ENCODE data around the gene ATP2B2.

DNA sequence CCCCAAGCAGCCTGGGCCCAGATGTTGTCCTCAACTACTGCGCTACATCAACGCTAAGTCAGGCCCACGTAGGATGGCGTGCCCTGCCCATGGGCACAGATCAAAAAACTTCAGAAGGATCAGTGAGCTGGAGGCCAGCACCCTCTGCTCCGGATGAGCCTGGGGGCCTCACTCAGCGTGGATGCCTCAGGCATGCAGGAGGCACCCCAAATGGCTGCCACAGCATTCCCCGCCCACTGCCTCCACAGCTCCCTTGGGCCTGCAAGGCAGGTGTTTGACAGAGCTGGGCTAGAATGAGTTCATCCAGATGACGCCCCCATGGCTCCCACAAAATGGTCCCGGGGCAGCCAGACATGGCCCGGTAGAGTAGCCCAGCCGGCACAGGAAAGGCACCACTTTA, 7.1 kb downstream of the ATP2B2 start:
- TF ChIP-seq, protein P1, sequence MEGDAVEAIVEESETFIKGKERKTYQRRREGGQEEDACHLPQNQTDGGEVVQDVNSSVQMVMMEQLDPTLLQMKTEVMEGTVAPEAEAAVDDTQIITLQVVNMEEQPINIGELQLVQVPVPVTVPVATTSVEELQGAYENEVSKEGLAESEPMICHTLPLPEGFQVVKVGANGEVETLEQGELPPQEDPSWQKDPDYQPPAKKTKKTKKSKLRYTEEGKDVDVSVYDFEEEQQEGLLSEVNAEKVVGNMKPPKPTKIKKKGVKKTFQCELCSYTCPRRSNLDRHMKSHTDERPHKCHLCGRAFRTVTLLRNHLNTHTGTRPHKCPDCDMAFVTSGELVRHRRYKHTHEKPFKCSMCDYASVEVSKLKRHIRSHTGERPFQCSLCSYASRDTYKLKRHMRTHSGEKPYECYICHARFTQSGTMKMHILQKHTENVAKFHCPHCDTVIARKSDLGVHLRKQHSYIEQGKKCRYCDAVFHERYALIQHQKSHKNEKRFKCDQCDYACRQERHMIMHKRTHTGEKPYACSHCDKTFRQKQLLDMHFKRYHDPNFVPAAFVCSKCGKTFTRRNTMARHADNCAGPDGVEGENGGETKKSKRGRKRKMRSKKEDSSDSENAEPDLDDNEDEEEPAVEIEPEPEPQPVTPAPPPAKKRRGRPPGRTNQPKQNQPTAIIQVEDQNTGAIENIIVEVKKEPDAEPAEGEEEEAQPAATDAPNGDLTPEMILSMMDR (IDR thresholded peaks at IDR 0.05), result no peak
- TF ChIP-seq POLR2A (IDR thresholded peaks at IDR 0.05), result no peak

Data from right lobe of liver (tissue), 4 donors.